ENCODE measurements around the gene RPN2. TPM values are rescaled to one million over a fixed set of nuclear protein-coding genes. Genes with fewer than 3 reads are reported as not detected.

The RPN2 gene
- total RNA-seq, 4 donors from 2014 or later: 86.7 to 114 (median 110) TPM

- peaks cover 0 to 8% (median 0%) of the 10 kb centered on the region in 3 donors for H3K9me3 ChIP-seq
- no peaks in the 10 kb centered on the region for H3K27me3 ChIP-seq
- H3K4me1 ChIP-seq: no peaks in the 10 kb centered on the region
- H3K27ac ChIP-seq: no peak overlapping the region
- TF ChIP-seq POLR2A (IDR thresholded peaks at IDR 0.05): no peak
- TF ChIP-seq CTCF (IDR thresholded peaks at IDR 0.05): no peak
- no peak for TF ChIP-seq EP300 (IDR thresholded peaks at IDR 0.05)
- no peak for TF ChIP-seq POLR2AphosphoS5 (IDR thresholded peaks at IDR 0.05)
- ATAC-seq: no peak
- no peak overlapping the region for H3K4me3 ChIP-seq
- no peaks in the 10 kb centered on the region for H3K36me3 ChIP-seq
- WGBS, 2 donors (ENCODE audit: low coverage in 1 of 2): 55 to 60% methylated on average over 1 to 4 of the region's 15 CpGs
These were observed 72.8 kb downstream of the RPN2 start for GRCh38 chr20:37251825-37252477.

GRCh38 chr20:37253087-37253486 lies 74.0 kb downstream of the RPN2 start:
- Histone ChIP-seq H3K4me1 (no peaks in the 10 kb centered on the region), H3K36me3 (no peaks in the 10 kb centered on the region), H3K9me3 (peaks cover 0 to 8% (median 0%) of the 10 kb centered on the region in 3 donors), H3K27me3 (no peaks in the 10 kb centered on the region), H3K27ac (no peak overlapping the region), H3K4me3 (no peak overlapping the region)
- ATAC-seq: no peak
- TF ChIP-seq CTCF (IDR thresholded peaks at IDR 0.05) (no peak), EP300 (IDR thresholded peaks at IDR 0.05) (no peak), POLR2AphosphoS5 (IDR thresholded peaks at IDR 0.05) (no peak), POLR2A (IDR thresholded peaks at IDR 0.05) (no peak)
- 60 to 88% methylated on average over 1 to 4 of the region's 12 CpGs for WGBS, 2 donors (ENCODE audit: low coverage in 1 of 2)

- 85% methylated on average over 4 to 7 of the region's 7 CpGs for WGBS, 2 donors (ENCODE audit: low coverage in 1 of 2)
- H3K27ac ChIP-seq: no peak overlapping the region
- TF ChIP-seq POLR2A (IDR thresholded peaks at IDR 0.05) (no peak), EP300 (IDR thresholded peaks at IDR 0.05) (no peak), POLR2AphosphoS5 (IDR thresholded peaks at IDR 0.05) (no peak), CTCF (IDR thresholded peaks at IDR 0.05) (no peak)
- no peaks in the 10 kb centered on the region for H3K27me3 ChIP-seq
- H3K4me1 ChIP-seq: no peaks in the 10 kb centered on the region
- no peaks in the 10 kb centered on the region for H3K36me3 ChIP-seq
- H3K9me3 ChIP-seq: peaks cover 0 to 8% (median 0%) of the 10 kb centered on the region in 3 donors
- no peak for ATAC-seq
- H3K4me3 ChIP-seq: no peak overlapping the region
These were observed 75.2 kb downstream of the RPN2 start for GRCh38 chr20:37254114-37254878.

- no CpG with 5 or more reads among the region's 11 CpGs for WGBS, 2 donors (ENCODE audit: low coverage in 1 of 2)
- H3K9me3 ChIP-seq: peaks cover 0 to 8% (median 0%) of the 10 kb centered on the region in 3 donors
- no peak overlapping the region for H3K27ac ChIP-seq
- no peak overlapping the region for H3K4me3 ChIP-seq
- no peaks in the 10 kb centered on the region for H3K4me1 ChIP-seq
- no peak for ATAC-seq
- H3K27me3 ChIP-seq: peaks cover 4% of the 10 kb centered on the region
- no peak for TF ChIP-seq POLR2A (IDR thresholded peaks at IDR 0.05)
- no peak for TF ChIP-seq EP300 (IDR thresholded peaks at IDR 0.05)
- no peak for TF ChIP-seq CTCF (IDR thresholded peaks at IDR 0.05)
- no peaks in the 10 kb centered on the region for H3K36me3 ChIP-seq
These were observed 77.2 kb downstream of the RPN2 start for GRCh38 chr20:37256286-37256685.

GRCh38 chr20:37257530-37257929 lies 78.4 kb downstream of the RPN2 start:
- Histone ChIP-seq H3K4me1 (no peaks in the 10 kb centered on the region), H3K36me3 (no peaks in the 10 kb centered on the region), H3K27me3 (peaks cover 8% of the 10 kb centered on the region), H3K9me3 (peaks cover 0 to 8% (median 0%) of the 10 kb centered on the region in 3 donors), H3K4me3 (no peak overlapping the region), H3K27ac (no peak overlapping the region)
- WGBS, 2 donors (ENCODE audit: low coverage in 1 of 2): no CpG with 5 or more reads among the region's 2 CpGs
- no peak for ATAC-seq
- TF ChIP-seq EP300 (IDR thresholded peaks at IDR 0.05): no peak
- TF ChIP-seq CTCF (IDR thresholded peaks at IDR 0.05): no peak
- no peak for TF ChIP-seq POLR2A (IDR thresholded peaks at IDR 0.05)

Measured in gastroesophageal sphincter (tissue), 4 donors.